CD4-positive, alpha-beta T cell (primary cell): ENCODE measurements around the gene UGT1A10. TPM values are rescaled to one million over a fixed set of nuclear protein-coding genes. Genes with fewer than 3 reads are reported as not detected.

ENCODE experiments used
- ATAC-seq: fragments of 200-7000 bp; cut with Tn5 transposase; one replicate; pipeline ENCODE4 v1.10.0; 2022; ENCODE audit warnings: mild to moderate bottlenecking; ENCODE audit not compliant: poor library complexity
- CTCF ChIA-PET: fragments of 350-600 bp; sonication (Branson Sonifier 250); formaldehyde crosslinking; loops from one replicate; lab custom pipeline; 2021; ENCODE audit warnings: antibody characterized with exemption, inconsistent platforms; lab: Charles Lee
- POLR2A ChIA-PET: fragments of 350-600 bp; sonication (Branson Sonifier 250); formaldehyde crosslinking; loops from one replicate; lab custom pipeline; 2021; ENCODE audit warnings: antibody characterized with exemption, inconsistent platforms; lab: Charles Lee
- DNase-seq, 14 experiments: peaks; one replicate each; pipeline ENCODE4 v3.0.0-alpha.2; 2013 to 2020; ENCODE audit warnings: mixed read lengths in 2 of 14
- H3K27ac ChIP-seq, 2 donors: one replicate each; pipeline versions ENCODE4 v1.5.1 to v1.7.0; 2013; ENCODE audit warnings: low read length in 2 of 2, low read depth in 1 of 2, mild to moderate bottlenecking in 1 of 2
- H3K27me3 ChIP-seq, 2 experiments: 1 replicate in 1 of 2; 2 replicates in 1 of 2; pipeline versions ENCODE4 v1.6.1 to v1.7.0; 2013; ENCODE audit warnings: low read length in 2 of 2, control low read depth in 1 of 2, mild to moderate bottlenecking in 1 of 2, moderate library complexity in 1 of 2; ENCODE audit not compliant: insufficient read depth in 2 of 2, control insufficient read depth in 1 of 2
- H3K36me3 ChIP-seq: one replicate; pipeline ENCODE4 v1.6.1; 2013; ENCODE audit warnings: low read length, control low read depth; ENCODE audit not compliant: insufficient read depth
- H3K4me1 ChIP-seq: one replicate; pipeline ENCODE4 v1.6.1; 2013; ENCODE audit warnings: low read length, control low read depth; ENCODE audit not compliant: insufficient read depth
- H3K4me3 ChIP-seq: one replicate; pipeline ENCODE4 v1.5.1; 2013; ENCODE audit warnings: mild to moderate bottlenecking, low read length, moderate library complexity
- H3K9me3 ChIP-seq, 2 experiments: 1 replicate in 1 of 2; 2 replicates in 1 of 2; pipeline versions ENCODE4 v1.6.1 to v1.7.0; 2013; ENCODE audit warnings: low read length in 2 of 2, mild to moderate bottlenecking in 2 of 2, control low read depth in 1 of 2, moderate library complexity in 1 of 2; ENCODE audit not compliant: control insufficient read depth in 1 of 2, insufficient read depth in 1 of 2
- H3K27ac Mint-ChIP-seq: one replicate; pipeline ENCODE4 v1.8.0; 2020; ENCODE audit warnings: mixed read lengths
- H3K27me3 Mint-ChIP-seq: one replicate; pipeline ENCODE4 v1.8.0; 2021; ENCODE audit warnings: mixed read lengths
- H3K36me3 Mint-ChIP-seq: one replicate; pipeline ENCODE4 v1.8.0; 2021; ENCODE audit warnings: low read depth, mixed read lengths
- H3K4me1 Mint-ChIP-seq: one replicate; pipeline ENCODE4 v1.8.0; 2021; ENCODE audit warnings: low read depth, mixed read lengths
- H3K4me3 Mint-ChIP-seq: one replicate; pipeline ENCODE4 v1.8.0; 2020; ENCODE audit warnings: mild to moderate bottlenecking, mixed read lengths
- H3K9me3 Mint-ChIP-seq: one replicate; pipeline ENCODE4 v1.8.0; 2020; ENCODE audit warnings: mixed read lengths
- CTCF ChIP-seq: fragments of 200-600 bp; IDR thresholded peaks from one replicate; pipeline ENCODE4 v1.8.0; 2022; ENCODE audit warnings: antibody characterized with exemption, mild to moderate bottlenecking
- intact Hi-C, 2 experiments: fragments of 100-400 bp; cut with DNase I in 1 of 2; cut with micrococcal nuclease in 1 of 2; formaldehyde crosslinking; loops; one replicate each; pipeline versions ENCODE4 v1.15.1 to v1.9.0; 2023 to 2025; cut with DNase I, micrococcal nuclease
- total RNA-seq, 174 experiments: library from RNA in 2 of 174; stranded (reverse) in 2 of 174; gene quantifications; one replicate each; pipeline ENCODE4 v1.2.3 and lab custom pipeline; 2021 to 2026

The UGT1A10 gene
- total RNA-seq, 2 experiments from 2014 or later = not detected

- Histone ChIP-seq H3K9me3 (no peaks in the 10 kb centered on the region), H3K4me3 (no peak within 1 kb of the TSS), H3K36me3 (no peaks in the 10 kb centered on the region), H3K27me3 (peaks cover 4 to 11% of the 10 kb centered on the region in 2 experiments), H3K4me1 (no peaks in the 10 kb centered on the region), H3K27ac (no peak within 1 kb of the TSS)
- no peaks in the 10 kb centered on the region for H3K9me3 Mint-ChIP-seq
- ATAC-seq (no peak), DNase-seq (no peak)
- H3K4me1 Mint-ChIP-seq = no peaks in the 10 kb centered on the region
- ChIA-PET CTCF (no interaction called here), POLR2A (no interaction called here)
- no peak within 1 kb of the TSS for H3K4me3 Mint-ChIP-seq
- intact Hi-C loops = loop anchor here (5.0 to 10.0 kb wide), 4 partner anchors 310 to 950 kb away; no protein-coding TSS in a partner anchor
- peaks cover 26% of the 10 kb centered on the region for H3K27me3 Mint-ChIP-seq
- H3K27ac Mint-ChIP-seq = no peak within 1 kb of the TSS
- no peaks in the 10 kb centered on the region for H3K36me3 Mint-ChIP-seq
- TF ChIP-seq CTCF = no peak
Observed at GRCh38 chr2:233712611-233713261, 76.5 kb downstream of the UGT1A10 start, which contains the start of gene UGT1A5. UGT1A5 (plus strand) TSS chr2:233712907; CDS start chr2:233712992, 85 bp downstream.

- Histone ChIP-seq H3K4me3 (no peak overlapping the region), H3K4me1 (no peaks in the 10 kb centered on the region), H3K9me3 (no peaks in the 10 kb centered on the region), H3K27me3 (peaks cover 0 to 13% of the 10 kb centered on the region in 2 experiments), H3K27ac (no peak overlapping the region), H3K36me3 (no peaks in the 10 kb centered on the region)
- Mint-ChIP-seq H3K9me3 (no peaks in the 10 kb centered on the region), H3K4me1 (no peaks in the 10 kb centered on the region), H3K27me3 (peaks cover 31% of the 10 kb centered on the region), H3K36me3 (no peaks in the 10 kb centered on the region), H3K27ac (no peak overlapping the region), H3K4me3 (no peak overlapping the region)
- ATAC-seq (no peak), DNase-seq (no peak)
- ChIA-PET POLR2A (no interaction called here), CTCF (no interaction called here)
- no peak for TF ChIP-seq CTCF
- intact Hi-C loops = loop anchor here (5.0 to 10.0 kb wide), 4 partner anchors 311 to 951 kb away; no protein-coding TSS in a partner anchor
Observed at GRCh38 chr2:233713262-233713615, 77.0 kb downstream of the UGT1A10 start.

GRCh38 chr2:233714121-233714520 is 77.9 kb downstream of the UGT1A10 start:
- Histone ChIP-seq H3K4me1 (no peaks in the 10 kb centered on the region), H3K4me3 (no peak overlapping the region), H3K36me3 (no peaks in the 10 kb centered on the region), H3K9me3 (no peaks in the 10 kb centered on the region), H3K27ac (no peak overlapping the region), H3K27me3 (peaks cover 0 to 13% of the 10 kb centered on the region in 2 experiments)
- intact Hi-C loops = loop anchor here (5.0 to 10.0 kb wide), 4 partner anchors 312 to 952 kb away; no protein-coding TSS in a partner anchor
- Mint-ChIP-seq H3K4me1 (no peaks in the 10 kb centered on the region), H3K4me3 (no peak overlapping the region), H3K9me3 (no peaks in the 10 kb centered on the region), H3K36me3 (no peaks in the 10 kb centered on the region), H3K27me3 (peaks cover 37% of the 10 kb centered on the region), H3K27ac (no peak overlapping the region)
- CTCF ChIA-PET = no interaction called here
- DNase-seq (no peak), ATAC-seq (no peak)
- POLR2A ChIA-PET = no interaction called here
- no peak for TF ChIP-seq CTCF
